Colonic mucosa (tissue), 4 donors: Measurements from ENCODE around the gene TUT7. TPM values are rescaled to one million over a fixed set of nuclear protein-coding genes. Genes with fewer than 3 reads are reported as not detected.
"Not testable (repeated sequence)": the region's sequence is repeated elsewhere in the genome, so short reads cannot be mapped to it uniquely, and the experiment has no call there.

Experiments
- DNase-seq: peaks from one replicate; pipeline ENCODE4 v3.0.0-alpha.2; 2020
- H3K27ac ChIP-seq: fragments of 200-600 bp; one replicate; pipeline ENCODE4 v1.8.0; 2021
- H3K27me3 ChIP-seq: fragments of 200-600 bp; one replicate; pipeline ENCODE4 v1.8.0; 2021
- H3K36me3 ChIP-seq: fragments of 200-600 bp; one replicate; pipeline ENCODE4 v1.8.0; 2021
- H3K4me1 ChIP-seq: fragments of 200-600 bp; one replicate; pipeline ENCODE4 v1.8.0; 2021; ENCODE audit warnings: mild to moderate bottlenecking
- H3K4me3 ChIP-seq: fragments of 200-600 bp; one replicate; pipeline ENCODE4 v1.8.0; 2021
- H3K9ac ChIP-seq, 2 donors: one replicate each; pipeline ENCODE4 v1.7.0; 2013; ENCODE audit warnings: control low read depth in 2 of 2, low read depth in 2 of 2, low read length in 2 of 2
- H3K9me3 ChIP-seq: fragments of 200-600 bp; one replicate; pipeline ENCODE4 v1.8.0; 2021
- CTCF ChIP-seq: fragments of 200-600 bp; IDR thresholded peaks from one replicate; pipeline ENCODE4 v1.8.0; 2022; ENCODE audit warnings: antibody characterized with exemption, mild to moderate bottlenecking
- intact Hi-C: fragments of 100-400 bp; cut with DNase I; formaldehyde crosslinking; loops from one replicate; pipeline ENCODE4 v1.14.1; 2022
- total RNA-seq, 2 donors: library from RNA; stranded (reverse); fragmentation: NEBNext Ultra II Directional in 1 of 2; extraction: Animal tissue kit (Norgen Biotek cat#: 25700) in 1 of 2; gene quantifications; one replicate each; pipeline ENCODE4 v1.2.1, GENCODE V29; 2021
- donor health status: healthy.
- donor health status: DM: no; HTN: no; CAD: no.
- donor health status: DM: no; HTN: no; CAD: no.

TUT7 gene, protein sequence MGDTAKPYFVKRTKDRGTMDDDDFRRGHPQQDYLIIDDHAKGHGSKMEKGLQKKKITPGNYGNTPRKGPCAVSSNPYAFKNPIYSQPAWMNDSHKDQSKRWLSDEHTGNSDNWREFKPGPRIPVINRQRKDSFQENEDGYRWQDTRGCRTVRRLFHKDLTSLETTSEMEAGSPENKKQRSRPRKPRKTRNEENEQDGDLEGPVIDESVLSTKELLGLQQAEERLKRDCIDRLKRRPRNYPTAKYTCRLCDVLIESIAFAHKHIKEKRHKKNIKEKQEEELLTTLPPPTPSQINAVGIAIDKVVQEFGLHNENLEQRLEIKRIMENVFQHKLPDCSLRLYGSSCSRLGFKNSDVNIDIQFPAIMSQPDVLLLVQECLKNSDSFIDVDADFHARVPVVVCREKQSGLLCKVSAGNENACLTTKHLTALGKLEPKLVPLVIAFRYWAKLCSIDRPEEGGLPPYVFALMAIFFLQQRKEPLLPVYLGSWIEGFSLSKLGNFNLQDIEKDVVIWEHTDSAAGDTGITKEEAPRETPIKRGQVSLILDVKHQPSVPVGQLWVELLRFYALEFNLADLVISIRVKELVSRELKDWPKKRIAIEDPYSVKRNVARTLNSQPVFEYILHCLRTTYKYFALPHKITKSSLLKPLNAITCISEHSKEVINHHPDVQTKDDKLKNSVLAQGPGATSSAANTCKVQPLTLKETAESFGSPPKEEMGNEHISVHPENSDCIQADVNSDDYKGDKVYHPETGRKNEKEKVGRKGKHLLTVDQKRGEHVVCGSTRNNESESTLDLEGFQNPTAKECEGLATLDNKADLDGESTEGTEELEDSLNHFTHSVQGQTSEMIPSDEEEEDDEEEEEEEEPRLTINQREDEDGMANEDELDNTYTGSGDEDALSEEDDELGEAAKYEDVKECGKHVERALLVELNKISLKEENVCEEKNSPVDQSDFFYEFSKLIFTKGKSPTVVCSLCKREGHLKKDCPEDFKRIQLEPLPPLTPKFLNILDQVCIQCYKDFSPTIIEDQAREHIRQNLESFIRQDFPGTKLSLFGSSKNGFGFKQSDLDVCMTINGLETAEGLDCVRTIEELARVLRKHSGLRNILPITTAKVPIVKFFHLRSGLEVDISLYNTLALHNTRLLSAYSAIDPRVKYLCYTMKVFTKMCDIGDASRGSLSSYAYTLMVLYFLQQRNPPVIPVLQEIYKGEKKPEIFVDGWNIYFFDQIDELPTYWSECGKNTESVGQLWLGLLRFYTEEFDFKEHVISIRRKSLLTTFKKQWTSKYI (N-terminal part only)
- 10 to 100 TPM; 31.5 to 42.4 TPM for total RNA-seq

GRCh38 chr9:86354011-86354817 is at the start of gene TUT7:
TSS of gene TUT7 (minus strand) at chr9:86354410. CDS start at chr9:86353199, 1,211 bp downstream.
- Histone ChIP-seq H3K4me3 (peak within 1 kb of the TSS; percentile 87), H3K9me3 (no peaks in the 10 kb centered on the region), H3K9ac (peak within 1 kb of the TSS; percentile 80 to 89), H3K27me3 (no peaks in the 10 kb centered on the region), H3K27ac (peak within 1 kb of the TSS; percentile 97), H3K36me3 (no peaks in the 10 kb centered on the region), H3K4me1 (peaks cover 13% of the 10 kb centered on the region)
- DNase-seq = peak; percentile 97
- no peak for TF ChIP-seq CTCF
- intact Hi-C loops = no loop called here

DNA sequence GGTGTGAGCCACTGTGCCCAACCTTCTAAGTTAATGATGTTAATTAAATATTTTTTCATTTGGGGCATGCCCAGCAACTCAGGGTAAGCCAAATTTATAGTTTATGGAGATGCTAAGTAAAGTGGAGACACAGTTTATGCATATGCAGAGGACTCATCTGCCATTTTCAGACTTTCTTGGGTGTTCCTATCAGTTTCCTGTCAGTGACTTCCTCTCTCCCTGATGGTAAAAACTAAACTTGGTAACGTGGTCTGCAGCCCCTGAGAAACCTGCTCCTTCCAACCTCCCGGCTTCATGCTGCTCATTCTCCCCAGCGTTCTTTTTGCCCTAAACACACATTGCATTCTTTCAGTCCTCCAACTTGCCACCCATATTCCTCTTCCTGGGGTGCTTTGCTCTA is 48.4 kb upstream of the TUT7 start:
- TF ChIP-seq CTCF = no peak
- H3K27ac ChIP-seq = no peak overlapping the region
- H3K4me1 ChIP-seq = no peaks in the 10 kb centered on the region
- no peaks in the 10 kb centered on the region for H3K9me3 ChIP-seq
- DNase-seq = no peak
- no peaks in the 10 kb centered on the region for H3K27me3 ChIP-seq
- H3K36me3 ChIP-seq = no peaks in the 10 kb centered on the region
- H3K9ac ChIP-seq = no peak overlapping the region
- intact Hi-C loops = no loop called here
- no peak overlapping the region for H3K4me3 ChIP-seq

DNA sequence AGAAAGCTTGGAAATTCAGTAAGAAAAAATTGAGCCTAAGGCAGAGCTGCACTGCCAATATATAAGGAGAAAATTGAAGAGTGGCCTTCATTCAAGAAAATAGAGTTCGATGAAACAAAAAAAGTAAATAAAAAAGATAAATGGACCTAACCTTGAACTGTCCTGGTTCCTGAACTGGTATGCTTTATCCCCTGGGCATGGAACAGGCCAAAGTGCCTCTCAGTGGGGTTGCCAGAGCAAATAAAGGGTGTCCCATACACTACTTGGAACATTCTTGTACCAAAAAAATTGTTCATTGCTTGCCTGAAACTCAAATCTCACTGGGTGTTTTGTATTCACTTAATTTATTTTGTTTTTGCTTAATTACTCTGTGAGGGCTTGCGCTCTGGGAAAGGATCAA is 42.2 kb upstream of the TUT7 start:
- Histone ChIP-seq H3K9me3 (no peaks in the 10 kb centered on the region), H3K27ac (no peak overlapping the region), H3K27me3 (no peaks in the 10 kb centered on the region), H3K4me1 (no peaks in the 10 kb centered on the region), H3K36me3 (no peaks in the 10 kb centered on the region), H3K4me3 (no peak overlapping the region), H3K9ac (no peak overlapping the region)
- no peak for DNase-seq
- no peak for TF ChIP-seq CTCF
- intact Hi-C loops = no loop called here

DNA sequence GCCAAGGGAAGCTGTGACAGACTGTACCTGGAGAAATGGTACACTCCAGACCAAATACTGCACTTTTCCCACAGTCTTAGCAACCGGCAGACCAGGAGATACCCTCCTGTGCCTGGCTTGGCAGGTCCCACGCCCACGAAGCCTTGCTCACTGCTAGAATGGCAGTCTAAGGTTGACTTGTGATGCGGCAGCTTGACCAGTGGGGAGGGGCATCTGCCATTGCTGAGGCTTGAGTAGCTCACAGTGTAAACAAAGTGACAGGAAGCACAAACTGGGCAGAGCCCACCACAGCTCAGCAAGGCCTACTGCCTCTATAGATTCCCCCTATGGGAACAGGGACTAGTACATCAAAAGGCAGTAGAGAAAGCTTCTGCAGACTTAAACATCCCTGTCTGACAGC is 36.0 kb upstream of the TUT7 start:
- H3K4me1 ChIP-seq, intact Hi-C loops, H3K27ac ChIP-seq, H3K4me3 ChIP-seq, DNase-seq, H3K27me3 ChIP-seq, H3K9me3 ChIP-seq, H3K9ac ChIP-seq, H3K36me3 ChIP-seq: not testable (repeated sequence)

GRCh38 chr9:86389628-86390027 is 35.4 kb upstream of the TUT7 start:
- intact Hi-C loops = no loop called here
- H3K27me3 ChIP-seq = no peaks in the 10 kb centered on the region
- H3K9me3 ChIP-seq = no peaks in the 10 kb centered on the region
- H3K4me3 ChIP-seq = no peak overlapping the region
- no peak for DNase-seq
- no peak for TF ChIP-seq CTCF
- H3K36me3 ChIP-seq = no peaks in the 10 kb centered on the region
- H3K27ac ChIP-seq = no peak overlapping the region
- no peaks in the 10 kb centered on the region for H3K4me1 ChIP-seq
- H3K9ac ChIP-seq = no peak overlapping the region
